ENCODE measurements around the gene KIAA1549.

DNA sequence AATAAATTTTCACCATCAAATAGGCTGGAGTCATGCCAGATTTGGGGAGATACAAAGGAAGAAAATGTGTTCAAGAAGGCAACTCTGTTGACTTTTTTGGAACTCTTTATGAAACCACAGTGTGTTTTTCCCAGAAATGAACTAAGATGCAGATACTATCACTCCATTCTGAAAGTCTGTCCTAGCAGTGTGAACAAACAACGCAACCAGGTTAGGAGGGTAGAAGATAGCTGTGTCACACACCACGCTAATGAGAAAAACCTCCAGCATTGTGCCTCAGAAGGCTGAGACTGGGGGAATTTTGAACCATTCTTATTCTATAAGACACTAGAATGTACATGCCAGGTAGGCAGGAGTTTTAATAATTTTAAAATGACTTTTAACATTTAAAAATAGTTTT lies 167.2 kb downstream of the KIAA1549 start:
- TF ChIP-seq, protein P1, sequence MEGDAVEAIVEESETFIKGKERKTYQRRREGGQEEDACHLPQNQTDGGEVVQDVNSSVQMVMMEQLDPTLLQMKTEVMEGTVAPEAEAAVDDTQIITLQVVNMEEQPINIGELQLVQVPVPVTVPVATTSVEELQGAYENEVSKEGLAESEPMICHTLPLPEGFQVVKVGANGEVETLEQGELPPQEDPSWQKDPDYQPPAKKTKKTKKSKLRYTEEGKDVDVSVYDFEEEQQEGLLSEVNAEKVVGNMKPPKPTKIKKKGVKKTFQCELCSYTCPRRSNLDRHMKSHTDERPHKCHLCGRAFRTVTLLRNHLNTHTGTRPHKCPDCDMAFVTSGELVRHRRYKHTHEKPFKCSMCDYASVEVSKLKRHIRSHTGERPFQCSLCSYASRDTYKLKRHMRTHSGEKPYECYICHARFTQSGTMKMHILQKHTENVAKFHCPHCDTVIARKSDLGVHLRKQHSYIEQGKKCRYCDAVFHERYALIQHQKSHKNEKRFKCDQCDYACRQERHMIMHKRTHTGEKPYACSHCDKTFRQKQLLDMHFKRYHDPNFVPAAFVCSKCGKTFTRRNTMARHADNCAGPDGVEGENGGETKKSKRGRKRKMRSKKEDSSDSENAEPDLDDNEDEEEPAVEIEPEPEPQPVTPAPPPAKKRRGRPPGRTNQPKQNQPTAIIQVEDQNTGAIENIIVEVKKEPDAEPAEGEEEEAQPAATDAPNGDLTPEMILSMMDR (IDR thresholded peaks at IDR 0.05): no peak
- TF ChIP-seq POLR2A (IDR thresholded peaks at IDR 0.05): no peak
- TF ChIP-seq POLR2AphosphoS5 (IDR thresholded peaks at IDR 0.05): no peak
